HEK293 (cell line): ENCODE results near the gene PTPRCAP.

Experiments
- CTCF ChIA-PET: fragments of 350-600 bp; formaldehyde crosslinking; extraction: SDS; loops from one replicate; lab custom pipeline; 2021; ENCODE audit warnings: antibody characterized with exemption; lab: Yijun Ruan, JAX
- POLR2A ChIA-PET: fragments of 300-600 bp; formaldehyde crosslinking; extraction: SDS; loops from one replicate; lab custom pipeline; 2020; ENCODE audit warnings: antibody characterized with exemption, inconsistent platforms; lab: Yijun Ruan, JAX
- H3K27ac ChIP-seq: fragments of 200-500 bp; sonication (Bioruptor generic); 2 replicates; pipeline ENCODE4 v1.5.1; 2014; ENCODE audit warnings: low read depth, low read length, control low read depth, inconsistent platforms; ENCODE audit errors: extremely low read depth
- H3K36me3 ChIP-seq, 2 experiments: fragments of 200-500 bp in 1 of 2; sonication (Bioruptor generic) in 1 of 2; 1 replicate in 1 of 2; 2 replicates in 1 of 2; pipeline ENCODE4 v1.5.1; 2014 to 2017; ENCODE audit warnings: inconsistent platforms in 2 of 2, low read length in 2 of 2; ENCODE audit not compliant: control insufficient read depth in 2 of 2, insufficient read depth in 1 of 2
- H3K4me1 ChIP-seq: fragments of 200-500 bp; sonication (Bioruptor generic); 2 replicates; pipeline ENCODE4 v1.5.1; 2014; ENCODE audit warnings: mild to moderate bottlenecking, low read length, inconsistent platforms; ENCODE audit not compliant: control insufficient read depth, insufficient read depth
- H3K4me3 ChIP-seq: 2 replicates; pipeline ENCODE4 v1.5.1; 2011; ENCODE audit warnings: low read depth, mild to moderate bottlenecking, control low read depth, low read length, moderate library complexity
- H3K9me3 ChIP-seq: fragments of 200-500 bp; sonication (Bioruptor generic); 2 replicates; pipeline ENCODE4 v1.5.1; 2014; ENCODE audit warnings: low read depth, low read length, inconsistent platforms; ENCODE audit not compliant: control insufficient read depth, insufficient read depth
- ATF2 ChIP-seq: fragments of 450-650 bp; formaldehyde crosslinking; IDR thresholded peaks from 2 replicates; pipeline ENCODE4 v1.5.1; 2016; ENCODE audit warnings: missing biosample characterization, missing genetic modification characterization, low read depth
- EGR2 ChIP-seq: fragments of 450-650 bp; formaldehyde crosslinking; IDR thresholded peaks from 2 replicates; pipeline ENCODE4 v1.5.1; 2016; ENCODE audit warnings: low read depth, missing biosample characterization, missing genetic modification characterization
- GLI4 ChIP-seq: fragments of 450-650 bp; formaldehyde crosslinking; IDR thresholded peaks from 2 replicates; pipeline ENCODE4 v1.5.1; 2016; ENCODE audit warnings: missing biosample characterization, missing genetic modification characterization
- GLIS2 ChIP-seq: fragments of 450-650 bp; formaldehyde crosslinking; IDR thresholded peaks from 2 replicates; pipeline ENCODE4 v1.5.1; 2016; ENCODE audit warnings: missing biosample characterization, missing genetic modification characterization
- HIC1 ChIP-seq: fragments of 450-650 bp; formaldehyde crosslinking; IDR thresholded peaks from 2 replicates; pipeline ENCODE4 v1.5.1; 2016; ENCODE audit warnings: missing biosample characterization, missing genetic modification characterization
- IKZF3 ChIP-seq: fragments of 450-650 bp; IDR thresholded peaks from 2 replicates; pipeline ENCODE4 v1.5.0; 2018; ENCODE audit warnings: missing biosample characterization, mild to moderate bottlenecking, missing genetic modification characterization, moderate library complexity
- KLF10 ChIP-seq: fragments of 450-650 bp; IDR thresholded peaks from 2 replicates; pipeline ENCODE4 v1.5.1; 2018; ENCODE audit warnings: missing biosample characterization, mild to moderate bottlenecking, missing genetic modification characterization
- SALL2 ChIP-seq: fragments of 450-650 bp; formaldehyde crosslinking; IDR thresholded peaks from 2 replicates; pipeline ENCODE4 v1.5.0; 2017; ENCODE audit warnings: missing biosample characterization, mild to moderate bottlenecking, missing genetic modification characterization, borderline replicate concordance
- SP7 ChIP-seq: fragments of 450-650 bp; formaldehyde crosslinking; IDR thresholded peaks from 2 replicates; pipeline ENCODE4 v1.5.1; 2016; ENCODE audit warnings: missing biosample characterization, missing genetic modification characterization
- WT1 ChIP-seq: fragments of 450-650 bp; formaldehyde crosslinking; IDR thresholded peaks from 2 replicates; pipeline ENCODE4 v1.5.1; 2016; ENCODE audit warnings: missing biosample characterization, missing genetic modification characterization
- ZBTB20 ChIP-seq: fragments of 450-650 bp; formaldehyde crosslinking; IDR thresholded peaks from 2 replicates; pipeline ENCODE4 v1.5.1; 2016; ENCODE audit warnings: missing biosample characterization, missing genetic modification characterization
- ZBTB44 ChIP-seq: fragments of 450-650 bp; IDR thresholded peaks from 2 replicates; pipeline ENCODE4 v1.5.1; 2018; ENCODE audit warnings: missing biosample characterization, mild to moderate bottlenecking, missing genetic modification characterization
- ZBTB6 ChIP-seq: fragments of 450-650 bp; formaldehyde crosslinking; IDR thresholded peaks from 2 replicates; pipeline ENCODE4 v1.5.1; 2017; ENCODE audit warnings: missing biosample characterization, missing genetic modification characterization
- ZFP41 ChIP-seq: fragments of 450-650 bp; formaldehyde crosslinking; IDR thresholded peaks from 2 replicates; pipeline ENCODE4 v1.5.1; 2016; ENCODE audit warnings: missing biosample characterization, missing genetic modification characterization, borderline replicate concordance
- ZNF121 ChIP-seq: fragments of 450-650 bp; formaldehyde crosslinking; IDR thresholded peaks from 2 replicates; pipeline ENCODE4 v1.5.1; 2016; ENCODE audit warnings: missing biosample characterization, missing genetic modification characterization
- ZNF138 ChIP-seq: fragments of 450-650 bp; formaldehyde crosslinking; IDR thresholded peaks from 2 replicates; pipeline ENCODE4 v1.5.1; 2016; ENCODE audit warnings: missing biosample characterization, missing genetic modification characterization, borderline replicate concordance
- ZNF155 ChIP-seq: fragments of 450-650 bp; formaldehyde crosslinking; IDR thresholded peaks from 2 replicates; pipeline ENCODE4 v1.5.1; 2016; ENCODE audit warnings: missing biosample characterization, missing genetic modification characterization
- ZNF169 ChIP-seq: fragments of 450-650 bp; formaldehyde crosslinking; IDR thresholded peaks from 2 replicates; pipeline ENCODE4 v1.5.1; 2016; ENCODE audit warnings: missing biosample characterization, missing genetic modification characterization
- ZNF202 ChIP-seq: fragments of 450-650 bp; formaldehyde crosslinking; IDR thresholded peaks from 2 replicates; pipeline ENCODE4 v1.5.1; 2016; ENCODE audit warnings: missing biosample characterization, missing genetic modification characterization, borderline replicate concordance
- ZNF350 ChIP-seq: fragments of 450-650 bp; formaldehyde crosslinking; IDR thresholded peaks from 2 replicates; pipeline ENCODE4 v1.5.0; 2017; ENCODE audit warnings: missing biosample characterization, mild to moderate bottlenecking, missing genetic modification characterization
- ZNF521 ChIP-seq: fragments of 450-650 bp; formaldehyde crosslinking; IDR thresholded peaks from 2 replicates; pipeline ENCODE4 v1.5.1; 2017; ENCODE audit warnings: missing biosample characterization, mild to moderate bottlenecking, missing genetic modification characterization
- ZNF544 ChIP-seq: fragments of 450-650 bp; formaldehyde crosslinking; IDR thresholded peaks from 2 replicates; pipeline ENCODE4 v1.5.0; 2017; ENCODE audit warnings: missing biosample characterization, missing genetic modification characterization
- ZNF561 ChIP-seq: fragments of 450-650 bp; IDR thresholded peaks from 2 replicates; pipeline ENCODE4 v1.5.1; 2018; ENCODE audit warnings: missing biosample characterization, missing genetic modification characterization, borderline replicate concordance
- ZNF629 ChIP-seq: fragments of 450-650 bp; formaldehyde crosslinking; IDR thresholded peaks from 2 replicates; pipeline ENCODE4 v1.5.1; 2017; ENCODE audit warnings: missing biosample characterization, missing genetic modification characterization
- ZNF707 ChIP-seq: fragments of 450-650 bp; formaldehyde crosslinking; IDR thresholded peaks from 2 replicates; pipeline ENCODE4 v1.5.1; 2016; ENCODE audit warnings: missing biosample characterization, missing genetic modification characterization
- ZNF776 ChIP-seq: fragments of 450-650 bp; formaldehyde crosslinking; IDR thresholded peaks from 2 replicates; pipeline ENCODE4 v1.5.0; 2017; ENCODE audit warnings: missing biosample characterization, missing genetic modification characterization, borderline replicate concordance
- TF ChIP-seq, protein P1 (sequence below): fragments of 450-650 bp; formaldehyde crosslinking; IDR thresholded peaks from 2 replicates; pipeline ENCODE4 v1.5.1; 2016; ENCODE audit warnings: missing biosample characterization, missing genetic modification characterization, borderline replicate concordance

Gene PTPRCAP

GRCh38 chr11:67464411-67465188, 27.1 kb upstream of the PTPRCAP start (continued):
- TF ChIP-seq ZNF138 (tag by site-specific recombination) = no peak

- Histone ChIP-seq H3K36me3 (no peaks in the 10 kb centered on the region), H3K9me3 (no peaks in the 10 kb centered on the region), H3K27ac (no peak overlapping the region), H3K4me3 (peak overlapping the region; percentile 36), H3K4me1 (no peaks in the 10 kb centered on the region; the same call in 1 of the 2 replicates)
- ChIA-PET POLR2A (interaction anchor here (0.7 kb wide), 1 partner anchor 1238 kb away, joined by 3 read pairs; no protein-coding TSS in a partner anchor), CTCF (no interaction called here)
- TF ChIP-seq HIC1 (tag by site-specific recombination) (peak; percentile 31; the same call in 1 of the 2 replicates), ZNF202 (tag by site-specific recombination) (no peak), WT1 (tag by site-specific recombination) (no peak), SALL2 (tag by site-specific recombination) (no peak), GLI4 (tag by site-specific recombination) (0 out of 2 replicates have a peak, but pooled peaks have one; percentile 8), ZNF561 (tag by site-specific recombination) (no peak), ZNF169 (tag by site-specific recombination) (no peak), ZNF544 (tag by site-specific recombination) (no peak), ATF2 (no peak), ZNF629 (tag by site-specific recombination) (0 out of 2 replicates have a peak, but pooled peaks have one; percentile 16), GLIS2 (tag by site-specific recombination) (0 out of 2 replicates have a peak, but pooled peaks have one; percentile 21), ZNF707 (tag by site-specific recombination) (no peak), EGR2 (0 out of 2 replicates have a peak, but pooled peaks have one; percentile 29), ZBTB20 (tag by site-specific recombination) (peak; percentile 51), SP7 (tag by site-specific recombination) (no peak), ZBTB6 (tag by site-specific recombination) (no peak), KLF10 (tag by site-specific recombination) (no peak), ZFP41 (tag by site-specific recombination) (no peak), IKZF3 (tag by site-specific recombination) (no peak), ZNF121 (no peak), ZNF521 (no peak), ZNF776 (tag by site-specific recombination) (no peak), ZNF155 (tag by site-specific recombination) (no peak), ZNF350 (tag by site-specific recombination) (no peak), ZBTB44 (tag by site-specific recombination) (no peak)
- TF ChIP-seq, protein P1, sequence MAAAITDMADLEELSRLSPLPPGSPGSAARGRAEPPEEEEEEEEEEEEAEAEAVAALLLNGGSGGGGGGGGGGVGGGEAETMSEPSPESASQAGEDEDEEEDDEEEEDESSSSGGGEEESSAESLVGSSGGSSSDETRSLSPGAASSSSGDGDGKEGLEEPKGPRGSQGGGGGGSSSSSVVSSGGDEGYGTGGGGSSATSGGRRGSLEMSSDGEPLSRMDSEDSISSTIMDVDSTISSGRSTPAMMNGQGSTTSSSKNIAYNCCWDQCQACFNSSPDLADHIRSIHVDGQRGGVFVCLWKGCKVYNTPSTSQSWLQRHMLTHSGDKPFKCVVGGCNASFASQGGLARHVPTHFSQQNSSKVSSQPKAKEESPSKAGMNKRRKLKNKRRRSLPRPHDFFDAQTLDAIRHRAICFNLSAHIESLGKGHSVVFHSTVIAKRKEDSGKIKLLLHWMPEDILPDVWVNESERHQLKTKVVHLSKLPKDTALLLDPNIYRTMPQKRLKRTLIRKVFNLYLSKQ (tag by site-specific recombination) = no peak
Observed at GRCh38 chr11:67463680-67464410, 26.4 kb upstream of the PTPRCAP start.
